GM10248 (cell line): Measurements from ENCODE around the gene HOXB13.

ENCODE experiments used
- CTCF ChIA-PET: fragments of 300-600 bp; sonication (Branson Sonifier 250); formaldehyde crosslinking; extraction: SDS; loops from one replicate; lab custom pipeline; 2021; ENCODE audit warnings: antibody characterized with exemption; lab: Yijun Ruan, JAX
- POLR2A ChIA-PET: fragments of 350-650 bp; sonication (Branson Sonifier 250); formaldehyde crosslinking; extraction: SDS; loops from one replicate; lab custom pipeline; 2020; ENCODE audit warnings: antibody characterized with exemption; lab: Yijun Ruan, JAX
- DNase-seq: peaks from one replicate; pipeline ENCODE4 v3.0.0; 2012; ENCODE audit errors: extremely low spot score
- TF ChIP-seq, protein P1 (sequence below): IDR thresholded peaks from 2 replicates; pipeline ENCODE4 v1.5.1; 2012; ENCODE audit warnings: mild to moderate bottlenecking, low read depth; ENCODE audit errors: extremely low read depth, missing control alignments, control extremely low read depth

HOXB13 gene

DNA sequence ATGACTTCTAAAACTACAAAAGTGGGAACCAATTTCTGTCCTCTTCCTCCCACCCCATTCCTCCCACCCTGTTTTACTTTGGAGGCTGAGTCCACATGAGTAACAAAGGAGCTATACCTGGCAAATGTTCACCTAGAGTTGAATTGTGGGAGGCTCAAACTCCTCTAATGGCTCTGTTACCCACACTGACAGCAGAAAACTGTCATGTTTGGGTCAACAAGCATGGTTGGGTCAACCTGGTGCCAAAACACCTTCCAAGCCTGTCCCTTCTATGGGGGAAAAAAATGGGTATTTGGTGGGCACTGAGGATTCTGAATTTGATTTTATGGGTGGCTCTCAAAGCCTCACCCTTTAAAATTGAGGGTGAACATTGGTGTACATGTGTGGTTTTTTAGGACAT is 12.0 kb upstream of the HOXB13 start:
- ChIA-PET POLR2A (interaction anchor here (0.6 kb wide), 1 partner anchor 454 kb away, joined by 5 read pairs; no protein-coding TSS in a partner anchor), CTCF (no interaction called here)
- no peak for DNase-seq
- TF ChIP-seq, protein P1, sequence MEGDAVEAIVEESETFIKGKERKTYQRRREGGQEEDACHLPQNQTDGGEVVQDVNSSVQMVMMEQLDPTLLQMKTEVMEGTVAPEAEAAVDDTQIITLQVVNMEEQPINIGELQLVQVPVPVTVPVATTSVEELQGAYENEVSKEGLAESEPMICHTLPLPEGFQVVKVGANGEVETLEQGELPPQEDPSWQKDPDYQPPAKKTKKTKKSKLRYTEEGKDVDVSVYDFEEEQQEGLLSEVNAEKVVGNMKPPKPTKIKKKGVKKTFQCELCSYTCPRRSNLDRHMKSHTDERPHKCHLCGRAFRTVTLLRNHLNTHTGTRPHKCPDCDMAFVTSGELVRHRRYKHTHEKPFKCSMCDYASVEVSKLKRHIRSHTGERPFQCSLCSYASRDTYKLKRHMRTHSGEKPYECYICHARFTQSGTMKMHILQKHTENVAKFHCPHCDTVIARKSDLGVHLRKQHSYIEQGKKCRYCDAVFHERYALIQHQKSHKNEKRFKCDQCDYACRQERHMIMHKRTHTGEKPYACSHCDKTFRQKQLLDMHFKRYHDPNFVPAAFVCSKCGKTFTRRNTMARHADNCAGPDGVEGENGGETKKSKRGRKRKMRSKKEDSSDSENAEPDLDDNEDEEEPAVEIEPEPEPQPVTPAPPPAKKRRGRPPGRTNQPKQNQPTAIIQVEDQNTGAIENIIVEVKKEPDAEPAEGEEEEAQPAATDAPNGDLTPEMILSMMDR: no peak

DNA sequence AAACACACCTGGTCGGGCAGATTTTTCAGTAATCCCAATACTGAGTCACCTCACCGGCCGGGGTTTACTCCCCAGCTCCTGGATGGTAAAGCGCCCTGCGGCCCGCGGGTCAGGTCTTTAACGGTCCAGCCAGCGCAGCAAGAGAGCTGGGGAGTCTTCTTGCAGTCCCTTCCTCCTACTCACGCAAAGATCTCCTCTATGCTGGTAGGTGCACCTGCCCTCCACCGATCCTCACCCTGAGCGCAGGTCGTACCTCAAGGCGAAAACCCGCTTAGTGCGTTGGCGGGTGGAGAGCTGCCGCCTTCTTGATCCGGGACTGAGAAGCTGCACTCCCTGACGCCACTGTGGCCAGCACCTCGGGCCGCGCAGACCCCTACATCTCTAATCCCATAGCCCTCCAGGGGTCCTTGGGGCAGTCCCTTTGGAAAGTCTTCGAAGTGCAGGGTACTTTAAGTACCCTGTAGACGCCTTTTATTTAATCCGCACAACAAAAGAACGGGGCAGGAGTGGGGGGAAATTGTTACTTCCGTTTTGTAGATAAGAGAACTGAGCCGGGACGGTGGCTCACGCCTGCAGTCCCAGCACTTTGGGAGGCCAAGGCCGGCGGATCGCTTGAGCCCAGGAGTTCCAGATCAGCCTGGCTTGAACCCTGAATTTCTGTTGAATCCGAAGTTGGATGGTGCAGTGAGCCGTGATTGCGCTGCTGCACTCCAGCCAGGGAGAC is 10.4 kb upstream of the HOXB13 start:
- ChIA-PET POLR2A (no interaction called here), CTCF (interaction anchor here (0.7 to 6.7 kb wide), 6 partner anchors 12 to 293 kb away, joined by 3 to 47 read pairs (median 4); no protein-coding TSS in a partner anchor)
- TF ChIP-seq, protein P1: no peak
- peak; percentile 26 for DNase-seq

DNA sequence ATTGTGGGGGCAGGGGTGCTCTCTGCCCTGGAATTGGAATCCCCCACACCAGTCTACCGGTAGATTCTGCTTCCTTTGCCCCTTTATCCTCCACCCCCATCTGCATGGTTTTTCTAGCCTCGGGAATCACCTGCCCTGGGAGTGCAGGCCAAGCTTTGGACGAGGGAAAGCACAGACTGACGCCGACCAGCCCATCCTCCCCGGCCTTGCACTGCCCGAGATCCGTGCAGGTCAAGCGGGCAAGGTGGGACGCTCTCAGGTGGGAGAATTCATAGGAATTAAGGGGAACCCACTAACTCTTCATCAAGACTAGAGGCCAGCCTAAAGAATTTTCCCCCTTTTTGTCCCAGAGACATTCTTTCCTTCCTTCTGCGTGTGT is 9.9 kb upstream of the HOXB13 start:
- DNase-seq: no peak
- POLR2A ChIA-PET: no interaction called here
- TF ChIP-seq, protein P1: no peak
- CTCF ChIA-PET: interaction anchor here (0.7 to 6.7 kb wide), 7 partner anchors 9 to 294 kb away, joined by 3 to 47 read pairs (median 4); no protein-coding TSS in a partner anchor

DNA sequence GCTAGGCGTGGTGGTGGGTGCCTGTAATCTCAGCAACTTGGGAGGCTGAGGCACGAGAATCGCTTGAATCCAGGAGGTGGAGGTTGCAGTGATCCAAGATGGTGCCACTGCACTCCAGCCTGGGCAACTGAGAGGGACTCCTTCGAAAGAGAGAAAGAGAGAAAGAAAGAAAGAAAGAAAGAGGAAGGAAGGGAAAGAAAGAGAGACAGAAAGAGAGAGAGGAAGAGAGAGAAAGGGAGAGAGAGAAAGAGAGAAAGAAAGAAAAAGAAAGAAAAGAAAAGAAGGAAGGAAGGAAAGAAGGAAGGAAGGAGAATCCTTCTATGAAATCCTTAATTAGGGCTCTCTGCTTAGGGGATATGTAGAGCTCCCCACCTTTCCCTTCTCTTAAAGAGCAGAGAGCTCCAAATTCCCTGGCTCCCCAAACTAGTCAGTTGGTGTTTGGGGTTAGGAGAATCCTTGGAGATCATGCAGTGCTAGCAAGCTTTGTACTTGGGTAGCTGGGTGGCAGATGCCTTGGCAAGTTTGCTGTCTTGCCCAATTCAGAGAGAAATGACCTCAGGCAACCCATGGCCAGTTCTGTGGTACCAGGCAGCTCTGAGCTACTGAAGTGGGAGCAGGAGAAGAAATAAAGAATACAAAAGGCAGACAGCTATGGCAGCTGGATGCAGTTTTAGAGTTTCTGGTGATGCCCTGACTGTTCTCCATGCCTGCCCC is 8.9 kb upstream of the HOXB13 start:
- ChIA-PET POLR2A (no interaction called here), CTCF (interaction anchor here (1.0 to 6.7 kb wide), 7 partner anchors 8 to 295 kb away, joined by 3 to 47 read pairs (median 4); partner anchors contain the start of gene HOXB13)
- TF ChIP-seq, protein P1: no peak

DNA sequence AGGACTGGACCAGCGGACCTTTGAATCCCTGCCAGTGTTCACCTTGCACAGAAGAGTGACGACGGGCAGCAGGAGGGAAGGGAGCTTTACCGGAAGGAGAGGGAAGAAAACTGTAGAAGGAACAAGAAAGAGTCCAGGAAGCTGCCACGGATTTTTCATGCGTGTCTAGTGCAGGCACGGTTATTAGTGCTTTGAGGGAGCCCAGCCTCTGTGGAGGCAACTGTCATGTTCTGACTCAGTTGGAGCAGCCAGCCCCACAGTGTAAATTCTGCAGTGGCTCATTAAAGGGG is 6.5 kb upstream of the HOXB13 start:
- TF ChIP-seq, protein P1: no peak
- DNase-seq: no peak
- ChIA-PET CTCF (interaction anchor here (1.1 to 6.7 kb wide), 3 partner anchors 10 to 144 kb away, joined by 3 to 47 read pairs (median 3); no protein-coding TSS in a partner anchor), POLR2A (no interaction called here)

More for the DNA sequence above, 8.9 kb upstream of the HOXB13 start:
- DNase-seq: no peak

DNA sequence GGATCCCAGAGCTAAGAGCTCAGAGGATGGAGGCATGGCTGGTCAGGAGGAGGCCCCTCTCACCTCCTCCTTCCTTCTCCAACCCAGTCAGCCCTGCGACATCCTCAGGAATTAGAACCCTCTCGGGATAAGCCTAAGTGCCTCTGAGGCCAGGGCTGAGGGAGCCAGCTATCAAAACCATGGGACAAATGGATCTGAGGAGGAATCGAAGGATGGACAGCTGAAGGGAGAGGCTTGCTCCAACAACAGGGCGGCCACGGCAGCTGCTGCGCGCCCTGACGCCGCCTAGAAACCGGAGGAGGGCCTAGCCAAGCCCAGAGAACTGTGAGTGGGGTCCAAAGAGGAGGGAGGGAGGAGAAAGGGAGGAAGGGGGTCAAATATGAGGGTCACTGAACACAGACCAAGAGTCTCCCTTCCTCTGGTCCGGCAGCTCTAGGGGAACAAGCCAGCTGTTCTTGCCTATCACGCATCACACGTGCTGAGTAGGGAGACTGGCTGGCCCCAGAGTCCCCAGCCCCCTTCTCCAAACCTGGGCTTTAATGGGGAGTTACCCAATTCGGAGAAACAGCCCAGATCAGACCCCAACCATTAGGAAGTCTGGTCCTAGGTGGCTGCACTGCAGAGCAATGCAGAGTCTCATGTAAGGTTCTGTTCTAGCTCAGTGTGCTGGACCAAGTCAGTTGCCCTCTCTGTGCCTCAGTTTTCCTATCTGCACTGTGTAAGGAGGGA is 5.9 kb upstream of the HOXB13 start:
- ChIA-PET POLR2A (interaction anchor here (0.6 kb wide), 1 partner anchor 350 kb away, joined by 3 read pairs; no protein-coding TSS in a partner anchor), CTCF (interaction anchor here (1.0 to 6.7 kb wide), 5 partner anchors 9 to 144 kb away, joined by 3 to 47 read pairs (median 3); no protein-coding TSS in a partner anchor)
- TF ChIP-seq, protein P1: no peak
- no peak for DNase-seq
